ENCODE results near the gene FBXO2.
A peak's percentile ranks its signal among the peaks of the same experiment; 100 is the strongest.

Gene FBXO2

DNA sequence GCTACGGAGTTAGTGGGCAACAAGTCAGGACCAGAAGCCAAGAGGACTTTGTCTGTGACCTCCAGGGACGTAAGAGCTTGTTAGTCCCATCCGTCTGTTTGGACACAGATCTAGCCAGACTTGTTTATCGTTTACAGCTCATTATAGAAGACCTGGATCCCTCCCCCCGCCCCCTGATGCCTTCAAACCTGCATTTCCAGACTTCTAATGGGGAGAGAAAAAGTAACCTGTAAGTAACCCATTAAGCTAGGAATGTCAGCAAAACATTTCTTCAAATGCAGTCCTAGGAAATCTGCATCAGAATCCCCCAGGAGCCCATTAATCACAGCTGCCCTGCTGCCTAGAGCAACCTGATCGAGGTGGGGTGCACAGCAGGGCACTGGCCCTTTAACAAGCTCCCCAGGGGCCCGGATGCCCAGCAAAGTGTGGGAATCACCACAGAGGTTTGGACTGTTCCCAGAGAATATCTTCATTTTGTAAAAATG is 28.1 kb upstream of the FBXO2 start:
- no peak for DNase-seq

DNA sequence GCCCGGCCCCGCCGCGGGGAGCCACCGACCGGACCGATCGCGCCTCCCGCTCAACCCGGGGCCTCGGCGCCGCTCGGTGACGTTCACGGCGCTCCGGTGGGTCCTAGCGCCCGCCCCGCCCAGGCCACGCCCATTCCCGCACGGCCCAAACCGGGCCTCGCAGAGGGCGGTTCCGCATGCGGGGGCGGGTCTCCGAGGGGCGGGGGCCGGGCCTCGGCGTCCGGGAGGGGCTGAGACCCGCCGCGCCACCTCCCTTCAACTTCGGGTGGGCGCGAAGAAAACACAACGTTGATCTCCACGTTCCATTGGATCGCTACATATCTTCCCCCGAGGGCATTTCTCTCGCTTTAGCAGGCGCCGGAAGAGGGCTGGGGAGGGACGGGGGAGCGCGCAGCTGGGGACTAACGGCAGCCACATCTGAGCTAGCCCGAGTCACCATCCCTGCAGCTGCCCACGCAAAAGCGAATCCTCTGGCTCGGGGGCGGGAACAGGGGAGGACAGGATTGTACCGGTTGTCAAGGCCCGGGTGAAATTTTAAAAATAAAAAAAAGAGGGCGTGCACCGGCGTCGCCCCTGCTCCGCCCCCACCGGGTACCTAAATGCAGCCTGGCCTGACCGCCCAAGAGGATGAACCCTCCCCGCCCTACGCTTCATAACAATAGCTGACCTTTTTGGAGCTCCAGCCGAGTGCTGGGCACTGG is 27.0 kb upstream of the FBXO2 start, which contains the start of gene MAD2L2:
TSS of gene MAD2L2 (minus strand) at position 78 of the 701 bp plus-strand sequence. CDS start 547 bp downstream, outside the sequence.
- DNase-seq: peak; percentile 86 to 90 (median 86)

DNA sequence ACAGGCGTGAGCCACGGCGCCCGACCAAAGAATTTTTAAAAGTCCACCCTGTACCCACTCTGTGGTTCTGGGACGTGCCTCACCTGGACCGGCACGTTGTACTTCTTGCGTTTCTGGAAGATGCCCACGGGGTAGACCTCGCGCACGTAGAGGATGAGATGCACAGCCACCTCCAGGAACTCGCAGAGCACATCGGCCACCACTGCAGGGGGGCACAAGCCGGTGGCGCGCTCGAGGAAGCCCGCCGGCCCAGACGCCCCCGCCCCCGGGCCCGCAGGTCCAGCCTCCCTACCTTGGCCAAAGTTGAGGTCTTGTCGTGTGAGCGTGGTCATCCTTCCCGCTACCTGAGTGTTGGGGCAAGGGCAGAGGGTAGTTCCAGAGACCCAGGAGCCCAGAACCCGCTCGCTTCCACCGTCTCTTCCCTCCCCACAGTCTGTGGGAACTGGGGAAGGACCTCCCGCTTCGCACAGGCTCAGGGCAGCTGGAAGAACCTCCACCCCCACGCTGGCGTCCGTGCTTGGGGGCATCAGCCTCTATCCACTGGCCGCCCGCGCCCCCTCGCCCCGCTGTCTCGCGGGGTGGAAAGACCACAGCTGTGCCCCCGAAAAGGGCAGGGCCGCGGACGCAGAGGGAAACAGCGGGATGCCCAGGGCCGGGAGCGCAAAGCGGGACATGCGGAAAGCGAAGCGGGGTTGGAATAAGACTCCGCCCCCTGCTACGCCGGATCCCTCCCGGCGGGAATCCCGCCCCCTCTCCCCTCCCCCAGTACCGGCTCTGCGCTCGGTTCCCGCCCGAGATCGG is 26.2 kb upstream of the FBXO2 start:
- peak in 1 of 5 donors; percentile 13 for DNase-seq

DNA sequence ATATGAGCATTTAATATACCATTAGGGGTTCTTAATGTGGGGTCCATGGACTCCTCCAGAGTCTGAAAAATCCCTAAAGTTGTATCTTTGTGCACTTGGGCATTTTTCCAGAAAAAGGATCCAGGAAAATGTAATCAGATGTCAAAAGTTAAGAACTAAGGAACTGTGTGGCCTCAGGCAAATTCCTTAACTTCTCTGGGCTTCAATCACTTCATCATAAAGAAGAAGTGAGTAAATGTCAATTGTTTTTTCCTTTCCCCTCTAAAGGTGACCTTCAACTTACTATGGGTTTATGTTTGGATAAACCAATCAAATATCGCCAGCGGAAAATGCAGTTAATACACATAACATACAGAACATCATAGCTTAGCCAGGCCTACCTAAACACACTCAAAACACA is 24.2 kb upstream of the FBXO2 start:
- DNase-seq: no peak

DNA sequence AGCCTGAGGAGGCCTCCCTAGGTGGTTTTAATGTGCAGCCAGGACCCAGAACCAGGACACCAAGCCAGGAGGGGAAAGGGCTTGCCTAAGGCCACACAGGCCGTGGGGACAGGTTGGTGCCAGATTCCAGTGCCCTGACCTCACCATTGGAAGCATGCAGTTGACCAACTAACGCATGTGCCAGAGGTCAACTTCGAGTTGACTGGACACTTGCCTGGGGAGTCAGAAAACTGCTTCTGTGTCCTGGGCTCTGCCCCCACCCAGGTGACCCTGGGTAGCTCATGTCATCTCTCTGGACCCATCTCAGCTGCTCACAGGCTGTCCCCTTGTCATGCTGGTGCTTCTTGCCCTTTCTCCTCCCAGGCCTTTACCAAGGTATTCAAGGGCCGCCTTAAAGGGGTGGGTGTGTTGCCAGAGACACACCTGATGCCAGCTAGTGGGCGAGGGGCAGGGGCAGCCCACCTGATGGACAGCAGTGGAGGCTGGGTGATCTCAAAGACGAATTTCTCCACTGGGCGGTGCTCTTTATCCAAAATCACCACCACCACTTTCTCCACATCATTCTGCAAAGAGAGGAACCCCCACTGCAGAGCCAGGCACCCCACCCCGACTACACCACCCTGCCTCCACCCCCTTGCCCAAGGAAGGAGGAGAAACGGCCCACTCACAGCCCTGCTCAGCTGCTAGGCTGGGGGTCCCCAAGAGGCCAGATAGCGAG is 22.3 kb upstream of the FBXO2 start:
- DNase-seq: no peak

DNA sequence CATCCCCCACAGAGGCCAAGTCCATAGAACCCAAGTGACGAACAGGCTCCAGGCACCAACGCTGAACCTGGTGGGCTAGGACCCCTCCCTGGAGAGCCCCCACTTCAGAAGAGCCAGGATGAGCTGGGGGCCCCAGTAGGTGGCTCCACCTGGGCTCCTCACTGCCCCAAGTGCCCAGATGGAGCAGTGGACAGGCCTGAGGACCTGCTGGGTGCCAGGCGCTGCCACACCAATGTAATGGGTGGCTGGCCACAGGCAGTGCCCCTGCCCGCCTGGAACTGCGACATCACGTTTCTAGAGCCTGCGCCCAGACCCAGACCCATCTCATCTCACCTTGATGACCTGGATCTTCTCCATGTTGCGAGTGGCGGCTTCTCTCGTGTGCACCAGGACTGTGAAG is 21.1 kb upstream of the FBXO2 start:
- no peak for DNase-seq

DNA sequence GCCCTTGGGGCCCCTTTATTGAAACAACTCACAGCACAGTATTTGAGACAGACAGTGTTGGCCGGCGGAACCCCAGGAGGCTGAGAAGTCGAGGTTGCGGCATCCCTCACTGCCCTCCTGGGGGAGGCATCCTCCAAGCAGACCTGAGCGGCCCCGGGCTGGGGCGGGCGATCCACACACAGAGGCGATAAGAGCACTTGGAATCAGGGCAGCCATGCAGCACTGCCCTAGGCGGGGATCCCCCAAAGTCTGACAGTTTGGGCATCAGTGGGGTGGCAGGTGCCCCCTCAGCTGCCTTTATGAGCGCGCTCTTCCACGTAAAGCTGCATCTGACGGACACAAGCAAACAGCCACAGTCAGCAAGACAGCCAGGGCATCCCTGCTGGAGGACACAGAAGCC is 20.3 kb upstream of the FBXO2 start:
- DNase-seq: no peak

DNA sequence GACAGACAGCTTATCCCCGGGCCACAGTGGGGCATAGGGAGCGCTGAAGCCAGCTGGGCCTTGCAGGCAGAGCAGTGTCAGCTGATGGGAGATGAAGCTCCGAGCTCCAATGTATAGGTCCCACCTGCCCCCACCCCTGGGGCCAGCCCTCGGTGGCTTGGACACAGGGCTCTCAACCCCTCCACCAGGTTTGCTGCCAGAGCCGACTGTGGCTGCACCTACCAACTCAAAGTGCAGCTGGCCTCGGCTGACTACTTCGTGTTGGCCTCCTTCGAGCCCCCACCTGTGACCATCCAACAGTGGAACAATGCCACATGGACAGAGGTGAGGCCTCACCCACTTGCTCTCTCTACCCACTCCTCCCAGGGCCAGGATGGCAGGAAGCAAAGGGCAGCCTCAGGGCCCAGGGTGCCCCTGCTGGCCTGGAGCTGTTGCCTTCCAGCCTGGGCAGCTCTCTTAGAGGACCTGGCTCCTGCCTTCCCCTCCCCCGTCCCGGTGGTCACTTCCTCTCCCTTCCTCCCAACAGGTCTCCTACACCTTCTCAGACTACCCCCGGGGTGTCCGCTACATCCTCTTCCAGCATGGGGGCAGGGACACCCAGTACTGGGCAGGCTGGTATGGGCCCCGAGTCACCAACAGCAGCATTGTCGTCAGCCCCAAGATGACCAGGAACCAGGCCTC is 19.0 kb upstream of the FBXO2 start:
- DNase-seq: no peak

DNA sequence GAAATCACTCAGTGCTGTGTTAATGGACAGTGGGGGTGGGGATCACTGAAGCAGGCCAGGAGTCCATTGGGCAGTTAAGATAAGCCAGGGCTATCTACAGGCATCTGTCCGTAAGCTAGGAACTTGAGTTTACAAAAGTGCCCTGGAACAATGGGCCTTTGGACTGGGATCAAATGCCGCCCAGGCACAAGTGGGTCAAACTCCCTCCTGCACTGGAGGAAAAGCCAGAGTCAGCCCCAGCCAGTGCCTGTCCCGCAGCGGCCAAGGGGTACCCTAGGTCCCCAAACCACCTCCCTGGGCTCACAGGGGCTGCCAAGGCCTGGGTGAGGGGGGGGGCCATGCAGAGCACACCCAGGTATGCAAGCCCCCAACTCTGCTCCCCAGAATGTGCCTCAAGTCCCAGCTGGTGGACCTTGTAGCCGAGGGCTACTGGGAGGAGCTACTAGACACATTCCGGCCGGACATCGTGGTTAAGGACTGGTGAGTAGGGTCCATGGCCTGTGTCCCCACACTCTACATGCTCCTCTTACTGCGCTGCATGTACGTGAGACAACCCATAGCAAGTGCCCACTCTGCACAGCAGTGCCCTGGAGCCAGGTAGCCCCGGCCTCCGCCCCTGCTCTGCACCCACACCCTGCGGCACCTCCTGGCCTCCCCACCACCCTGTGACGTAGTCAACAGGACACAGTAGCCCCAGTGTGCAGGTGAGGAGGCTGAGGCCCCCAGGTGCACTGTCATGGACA is 17.5 kb upstream of the FBXO2 start:
- DNase-seq: no peak

DNA sequence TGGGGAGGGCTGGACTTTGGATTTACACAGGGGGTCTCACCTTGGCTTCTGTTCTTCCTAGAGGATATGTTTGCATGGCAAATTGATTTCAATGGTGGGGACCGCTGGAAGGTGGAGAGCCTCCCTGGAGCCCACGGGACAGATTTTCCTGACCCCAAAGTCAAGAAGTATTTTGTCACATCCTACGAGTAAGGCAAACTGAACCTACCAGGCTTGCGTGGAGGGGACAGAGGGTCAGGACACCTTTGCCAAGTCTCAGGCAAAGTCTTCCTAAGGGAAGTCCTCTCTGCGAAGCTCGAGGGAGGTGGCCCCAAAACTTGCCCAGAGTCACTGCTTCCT is 16.9 kb upstream of the FBXO2 start:
- DNase-seq: no peak

DNA sequence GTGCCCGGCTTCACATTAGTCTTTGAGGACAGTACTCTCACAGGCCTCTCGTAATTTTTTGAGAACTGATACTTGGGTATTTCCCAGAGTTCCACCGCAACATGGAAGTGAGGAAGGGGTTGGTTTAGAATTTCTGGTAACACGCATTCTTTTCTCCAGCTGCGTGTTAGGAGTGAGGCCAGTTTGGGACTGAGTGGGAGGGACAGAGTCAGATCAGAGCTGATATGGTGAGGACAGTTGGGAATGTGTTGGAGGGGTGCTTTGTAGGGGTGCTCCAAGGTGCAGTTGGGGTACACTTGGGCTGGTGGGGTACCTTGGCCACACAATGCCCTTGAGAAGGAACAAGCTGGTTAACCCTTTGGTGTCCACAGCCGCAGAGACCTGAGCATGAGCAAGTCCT is 16.5 kb upstream of the FBXO2 start:
- no peak for DNase-seq

DNA sequence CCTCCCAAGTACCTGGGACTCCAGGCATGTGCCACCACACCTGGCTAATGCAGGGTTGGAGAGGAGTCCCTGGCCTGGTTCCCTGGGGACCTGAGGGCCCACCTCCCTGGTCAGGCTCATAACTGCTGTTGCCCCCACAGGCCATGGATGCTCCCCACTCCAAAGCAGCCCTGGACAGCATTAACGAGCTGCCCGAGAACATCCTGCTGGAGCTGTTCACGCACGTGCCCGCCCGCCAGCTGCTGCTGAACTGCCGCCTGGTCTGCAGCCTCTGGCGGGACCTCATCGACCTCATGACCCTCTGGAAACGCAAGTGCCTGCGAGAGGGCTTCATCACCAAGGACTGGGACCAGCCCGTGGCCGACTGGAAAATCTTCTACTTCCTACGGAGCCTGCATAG is 14.3 kb upstream of the FBXO2 start:
- no peak for DNase-seq

DNA sequence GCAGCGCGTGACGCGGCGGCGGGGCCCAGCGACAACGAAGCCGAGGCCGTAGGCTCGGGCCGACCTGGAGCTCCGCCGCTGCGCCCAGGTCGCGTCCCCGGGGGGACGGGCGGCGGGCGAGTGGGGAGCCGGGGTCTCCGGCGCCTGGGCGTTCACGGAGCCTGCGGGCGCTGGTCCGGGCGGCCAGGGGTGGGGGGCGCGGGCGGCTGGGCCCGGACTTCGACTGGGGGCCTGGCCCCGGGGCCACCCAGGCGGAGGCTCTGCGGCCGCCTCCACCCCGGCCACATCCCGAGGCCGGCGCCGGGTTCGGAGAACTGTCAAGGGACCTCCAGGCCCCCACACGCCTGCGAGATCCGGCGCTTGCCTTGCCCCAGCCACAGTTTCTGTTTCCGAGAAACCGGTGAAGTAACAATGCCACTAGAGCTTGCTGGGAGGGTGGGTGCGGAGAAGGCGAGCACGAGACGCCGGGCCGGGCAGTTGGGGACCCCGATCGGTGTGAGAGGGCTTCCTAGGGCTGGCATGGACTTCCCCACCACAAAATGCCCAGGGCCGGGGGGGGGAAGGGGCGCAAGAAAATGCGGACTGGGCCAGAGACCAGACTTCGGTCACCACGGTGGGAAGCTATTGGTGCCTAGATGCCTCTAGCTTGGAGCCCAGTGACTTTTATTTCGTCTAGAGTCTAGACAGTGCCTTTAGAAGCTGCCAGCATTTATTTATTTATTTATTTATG is 10.3 kb upstream of the FBXO2 start:
- DNase-seq: peak in 1 of 5 donors; percentile 79

DNA sequence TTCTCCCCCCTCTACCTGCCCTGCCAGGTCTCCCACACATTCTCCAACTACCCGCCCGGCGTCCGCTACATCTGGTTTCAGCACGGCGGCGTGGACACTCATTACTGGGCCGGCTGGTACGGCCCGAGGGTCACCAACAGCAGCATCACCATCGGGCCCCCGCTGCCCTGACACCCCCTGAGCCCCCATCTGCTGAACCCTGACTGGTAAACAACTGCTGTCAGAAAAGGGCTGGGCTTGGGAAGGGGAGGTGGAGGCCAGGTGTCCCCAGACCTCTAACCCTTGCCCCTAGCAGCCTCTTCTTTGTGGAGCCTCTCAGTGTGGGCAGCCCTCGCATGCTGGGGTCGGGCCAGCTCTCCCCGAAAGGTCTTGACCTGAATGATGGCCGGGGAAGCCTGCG is 6.9 kb upstream of the FBXO2 start:
- DNase-seq: no peak

DNA sequence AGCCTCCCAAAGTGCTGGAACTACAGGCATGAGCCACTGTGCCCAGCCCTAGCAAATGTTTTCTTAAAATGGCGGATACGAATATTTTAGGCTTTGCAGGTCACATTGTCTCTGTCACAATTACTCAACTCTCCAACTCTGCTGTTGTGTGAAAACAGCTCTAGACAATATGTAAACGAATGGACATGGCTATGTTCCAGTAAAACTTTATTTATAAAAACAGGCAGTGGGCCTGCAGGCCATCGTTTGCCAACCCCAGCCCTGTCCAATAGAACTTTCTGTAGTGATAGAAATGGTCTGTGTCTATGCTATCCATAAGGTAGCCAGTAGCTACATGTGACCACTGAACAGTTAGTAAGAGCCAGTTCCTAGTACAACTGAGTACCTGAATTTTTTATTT is 5.5 kb upstream of the FBXO2 start:
- no peak for DNase-seq

DNA sequence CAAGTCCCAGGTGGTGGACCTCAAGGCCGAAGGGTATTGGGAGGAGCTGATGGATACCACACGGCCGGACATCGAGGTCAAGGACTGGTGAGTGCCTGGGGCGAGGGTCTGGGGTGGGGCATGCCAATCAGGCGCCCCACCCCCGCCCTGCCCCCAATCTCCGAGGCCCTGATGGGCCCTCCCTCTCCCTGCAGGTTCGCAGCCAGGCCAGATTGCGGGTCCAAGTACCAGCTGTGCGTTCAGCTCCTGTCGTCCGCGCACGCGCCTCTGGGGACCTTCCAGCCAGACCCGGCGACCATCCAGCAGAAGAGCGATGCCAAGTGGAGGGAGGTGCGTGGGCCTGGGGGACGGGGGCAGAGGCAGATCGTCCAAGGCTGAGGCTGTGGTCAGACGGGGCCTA is 4.3 kb upstream of the FBXO2 start:
- DNase-seq: no peak

DNA sequence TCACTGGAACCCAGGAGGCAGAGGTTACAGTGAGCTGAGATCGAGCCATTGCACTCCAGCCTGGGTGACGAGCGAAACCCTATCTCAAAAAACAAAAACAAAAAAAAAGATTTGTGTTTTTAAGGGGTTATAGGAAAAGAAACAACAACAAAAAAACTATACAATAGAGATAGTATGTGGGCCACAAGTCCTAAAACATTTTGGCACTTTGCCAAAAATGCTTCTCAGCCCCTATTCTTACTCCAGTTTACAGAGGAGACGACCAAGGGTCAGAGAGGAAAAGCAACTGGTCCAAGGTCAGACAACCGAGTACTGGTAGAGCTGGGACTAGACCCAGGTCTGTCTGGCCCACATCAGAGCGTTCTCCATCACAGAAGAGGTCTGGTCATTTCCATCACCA is 3.4 kb upstream of the FBXO2 start:
- no peak for DNase-seq

DNA sequence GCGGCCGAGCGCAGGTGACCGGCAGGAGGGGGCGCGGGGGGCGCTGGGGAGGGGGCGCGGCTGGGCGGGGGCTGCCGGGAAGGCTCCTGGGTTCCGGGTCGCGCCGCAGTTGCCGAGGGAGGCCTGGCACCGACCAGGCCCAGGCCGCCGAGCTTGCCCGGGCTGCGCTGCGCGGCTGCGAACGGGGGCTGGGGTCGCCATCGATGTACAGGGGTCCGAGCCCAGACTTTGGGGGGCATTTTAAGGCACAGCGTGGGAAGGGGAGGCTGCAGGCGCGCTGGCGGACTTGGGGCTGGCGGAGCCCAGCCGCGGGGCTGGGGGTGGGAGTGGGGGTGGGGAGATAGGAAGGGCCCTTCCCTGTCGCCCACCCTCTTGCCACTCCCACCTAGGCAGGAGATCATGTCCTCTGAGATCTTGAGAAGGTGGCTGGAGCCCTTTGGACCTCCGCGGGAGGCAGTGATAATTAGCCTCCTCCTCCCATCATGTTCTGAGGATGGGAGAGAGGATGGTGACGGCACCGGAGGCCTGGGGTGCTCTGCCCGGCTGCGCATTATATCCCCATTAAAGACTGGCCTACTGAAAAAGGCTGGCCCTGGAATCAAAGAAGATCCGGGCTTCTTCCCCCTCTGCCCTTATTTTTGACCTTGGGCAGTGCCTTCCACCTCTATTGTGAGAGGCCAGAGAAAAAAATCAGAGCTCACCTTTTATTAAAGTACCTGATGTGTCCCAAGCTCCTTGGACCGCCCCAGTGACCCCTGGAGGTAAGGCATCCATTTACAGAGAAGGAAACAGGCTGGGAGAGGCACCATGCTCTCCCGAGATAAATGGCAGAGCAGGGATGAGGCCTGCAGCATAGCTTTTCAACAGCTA is 945 bp upstream of the FBXO2 start:
- no peak for DNase-seq

DNA sequence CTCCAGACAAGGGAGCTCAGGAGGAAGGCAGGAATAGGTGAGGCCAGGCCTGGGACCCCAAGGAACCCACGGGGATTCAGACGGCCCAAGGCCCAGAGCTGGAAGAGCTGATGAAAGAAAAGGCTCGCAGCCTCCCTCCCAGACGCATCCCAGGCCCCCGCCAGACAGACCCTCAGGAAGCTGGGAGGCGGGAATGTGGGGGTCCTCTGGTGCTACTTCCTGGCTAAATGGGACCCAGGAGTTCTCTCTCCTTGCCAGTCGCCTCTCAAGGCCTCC is 430 bp downstream of the FBXO2 start:
- DNase-seq: no peak

DNA sequence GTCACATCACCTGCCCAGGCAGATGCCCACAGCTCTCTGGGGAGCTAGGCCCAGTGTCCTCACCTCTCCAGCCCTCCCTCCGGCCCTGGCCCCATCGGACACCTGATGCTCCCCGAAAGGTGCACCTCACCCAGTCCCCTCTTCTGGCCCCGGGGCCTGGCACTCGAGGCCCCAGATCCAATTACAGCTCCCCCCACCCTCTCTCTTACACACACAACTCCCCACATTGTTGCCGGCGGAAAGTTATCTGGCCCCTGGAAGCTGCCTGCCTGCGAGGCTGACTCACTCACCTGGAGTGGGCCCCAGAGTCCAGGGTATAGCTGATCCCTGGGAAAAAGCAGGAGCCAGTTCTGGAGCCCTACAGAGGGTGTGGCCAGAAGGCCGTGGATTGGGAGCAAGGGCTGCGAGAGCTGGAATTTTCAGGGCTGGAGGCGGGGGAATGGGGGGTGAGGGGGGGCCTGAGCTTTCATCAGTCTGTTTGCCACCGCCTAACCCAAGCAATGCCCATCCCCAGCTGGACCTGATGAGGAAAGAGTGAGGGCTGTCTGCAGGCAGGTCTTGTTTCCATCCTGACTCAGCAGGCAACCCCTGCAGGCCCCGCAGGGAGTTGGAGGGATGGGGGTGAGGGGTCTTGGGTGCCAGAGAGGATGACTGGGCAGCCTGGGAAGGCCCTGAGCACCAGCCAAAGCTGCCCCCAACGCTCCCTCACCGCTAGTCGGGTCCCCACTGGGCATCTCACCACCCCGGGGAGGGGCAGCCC is 948 bp downstream of the FBXO2 start:
- DNase-seq: no peak

Data from T-helper 1 cell (primary cell).